GM23338 (cell line): ENCODE data around the gene KCNMA1. TPM values are rescaled to one million over a fixed set of nuclear protein-coding genes. Genes with fewer than 3 reads are reported as not detected.

ENCODE experiments used
- ATAC-seq: fragments of 200-7000 bp; cut with Tn5 transposase; 3 replicates; pipeline ENCODE4 v1.9.1; 2020
- DNase-seq: peaks from one replicate; pipeline ENCODE4 v3.0.0-alpha.2; 2015; ENCODE audit warnings: low spot score
- H2AFZ ChIP-seq: fragments of 200-600 bp; sonication (generic); 2 replicates; pipeline ENCODE4 v1.8.0; 2016; ENCODE audit warnings: antibody characterized with exemption, mild to moderate bottlenecking, moderate library complexity
- H3F3A ChIP-seq: fragments of 200-600 bp; sonication (generic); replicated peaks from 2 replicates; pipeline ENCODE4 v1.8.0; 2017; ENCODE audit warnings: antibody characterized with exemption, mixed run types, low read depth
- H3K27ac ChIP-seq: fragments of 200-600 bp; sonication (generic); 2 replicates; pipeline ENCODE4 v1.6.1; 2016; ENCODE audit warnings: low read depth
- H3K27me3 ChIP-seq: fragments of 200-600 bp; sonication (generic); 2 replicates; pipeline ENCODE4 v1.8.0; 2016; ENCODE audit warnings: mild to moderate bottlenecking, mixed run types, moderate library complexity; ENCODE audit not compliant: insufficient read depth
- H3K36me3 ChIP-seq: fragments of 200-600 bp; sonication (generic); 2 replicates; pipeline ENCODE4 v1.8.0; 2016; ENCODE audit warnings: mild to moderate bottlenecking; ENCODE audit not compliant: insufficient read depth
- H3K4me1 ChIP-seq: fragments of 200-600 bp; sonication (generic); 2 replicates; pipeline ENCODE4 v1.8.0; 2016; ENCODE audit warnings: mild to moderate bottlenecking, moderate library complexity; ENCODE audit not compliant: insufficient read depth
- H3K4me2 ChIP-seq: fragments of 200-600 bp; sonication (generic); 2 replicates; pipeline ENCODE4 v1.7.1; 2017; ENCODE audit warnings: mixed run types
- H3K4me3 ChIP-seq: fragments of 200-600 bp; sonication (generic); 2 replicates; pipeline ENCODE4 v1.6.1; 2016; ENCODE audit warnings: mixed run types
- H3K79me2 ChIP-seq: fragments of 200-600 bp; sonication (generic); replicated peaks from 2 replicates; pipeline ENCODE4 v1.8.0; 2017; ENCODE audit warnings: mild to moderate bottlenecking; ENCODE audit not compliant: insufficient read depth
- H3K9me2 ChIP-seq: fragments of 200-600 bp; sonication (generic); 2 replicates; pipeline ENCODE4 v1.8.0; 2017; ENCODE audit not compliant: insufficient read depth
- H4K20me1 ChIP-seq: fragments of 200-600 bp; sonication (generic); replicated peaks from 2 replicates; pipeline ENCODE4 v1.8.0; 2017; ENCODE audit warnings: mild to moderate bottlenecking; ENCODE audit not compliant: insufficient read depth
- H3K27ac Mint-ChIP-seq: 2 replicates; pipeline ENCODE4 v1.8.0; 2020; ENCODE audit warnings: inconsistent platforms, mild to moderate bottlenecking, moderate library complexity, mixed read lengths
- H3K27me3 Mint-ChIP-seq: 3 replicates; pipeline ENCODE4 v1.8.0; 2022; ENCODE audit warnings: low read depth, mild to moderate bottlenecking, moderate library complexity, mixed read lengths, inconsistent platforms; ENCODE audit not compliant: insufficient read depth, poor library complexity
- H3K36me3 Mint-ChIP-seq: 3 replicates; pipeline ENCODE4 v1.8.0; 2021; ENCODE audit warnings: low read depth, mild to moderate bottlenecking, inconsistent platforms, moderate library complexity, mixed read lengths
- H3K4me1 Mint-ChIP-seq: 3 replicates; pipeline ENCODE4 v1.8.0; 2020; ENCODE audit warnings: mild to moderate bottlenecking, inconsistent platforms, mixed read lengths
- H3K4me3 Mint-ChIP-seq: 3 replicates; pipeline ENCODE4 v1.8.0; 2021; ENCODE audit warnings: moderate library complexity, mild to moderate bottlenecking, inconsistent platforms, mixed read lengths
- H3K9me3 Mint-ChIP-seq: 3 replicates; pipeline ENCODE4 v1.8.0; 2020; ENCODE audit warnings: moderate library complexity, mild to moderate bottlenecking, inconsistent platforms, mixed read lengths
- EZH2 ChIP-seq: fragments of 200-600 bp; sonication (generic); IDR thresholded peaks from one replicate; pipeline ENCODE4 v1.8.0; 2017; ENCODE audit warnings: antibody characterized with exemption, mild to moderate bottlenecking, low read depth; ENCODE audit not compliant: unreplicated experiment
- EZH2phosphoT487 ChIP-seq: fragments of 200-600 bp; sonication (generic); IDR thresholded peaks from one replicate; pipeline ENCODE4 v1.8.1; 2018; ENCODE audit warnings: antibody characterized with exemption; ENCODE audit not compliant: unreplicated experiment
- NANOG ChIP-seq: IDR thresholded peaks from 2 replicates; pipeline ENCODE4 v1.6.1; 2016; ENCODE audit warnings: antibody characterized with exemption, borderline replicate concordance
- POLR2AphosphoS5 ChIP-seq: IDR thresholded peaks from 2 replicates; pipeline ENCODE4 v1.6.1; 2016; ENCODE audit warnings: antibody characterized with exemption, low read depth
- ZNF462 ChIP-seq: fragments of 250-450 bp; sonication (Bioruptor Pico); IDR thresholded peaks from 2 replicates; pipeline ENCODE4 v1.5.0; 2020; ENCODE audit warnings: mild to moderate bottlenecking, moderate library complexity
- polyA plus RNA-seq: library from polyadenylated mRNA; unstranded; fragments of >200 nt; fragmentation: Nextera tagmentation; extraction: Ambion mirVana; gene quantifications from 2 replicates; pipeline ENCODE4 v1.2.1, GENCODE V29; 2016
- total RNA-seq: library from RNA; depleted of rRNA; stranded (reverse); fragments of >200 nt; shearing (Covaris generic); gene quantifications from 2 replicates; pipeline ENCODE4 v1.2.3, GENCODE V29; 2014
- TF ChIP-seq, protein P1 (sequence below), 2 experiments: fragments of 200-600 bp in 1 of 2; sonication (generic) in 1 of 2; conservative IDR thresholded peaks; 2 replicates each; pipeline versions ENCODE4 v1.5.1 to v1.6.1; 2016 to 2017; ENCODE audit warnings: antibody characterized with exemption in 2 of 2, low read depth in 2 of 2, mild to moderate bottlenecking in 2 of 2, moderate library complexity in 1 of 2

The KCNMA1 gene
- total and polyA plus RNA-seq, 2 experiments from 2014 or later: 8.2 to 9.0 TPM

DNA sequence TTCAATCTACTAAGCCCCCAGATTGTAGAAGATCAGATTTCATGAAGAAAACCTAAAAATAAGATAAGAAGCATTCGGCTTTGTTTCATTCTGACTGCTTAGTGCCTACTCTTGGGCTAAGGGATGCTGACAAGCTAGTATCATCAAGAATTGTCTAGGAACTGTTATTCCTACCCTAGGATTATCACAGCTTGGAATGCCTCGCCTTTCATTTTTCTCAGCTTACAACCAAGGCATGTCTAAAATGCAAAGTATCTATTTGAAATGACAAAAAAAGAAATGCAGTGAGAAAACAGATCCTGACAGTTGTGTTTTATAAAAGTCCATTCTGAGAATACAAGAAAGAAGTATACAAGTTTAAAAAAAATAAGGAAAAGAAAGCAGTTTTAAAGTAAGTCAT lies 441.0 kb downstream of the KCNMA1 start (continued):
- TF ChIP-seq ZNF462 (CRISPR knock-in tag) (no peak), EZH2phosphoT487 (no peak), EZH2 (no peak), POLR2AphosphoS5 (no peak)
- TF ChIP-seq, protein P1, sequence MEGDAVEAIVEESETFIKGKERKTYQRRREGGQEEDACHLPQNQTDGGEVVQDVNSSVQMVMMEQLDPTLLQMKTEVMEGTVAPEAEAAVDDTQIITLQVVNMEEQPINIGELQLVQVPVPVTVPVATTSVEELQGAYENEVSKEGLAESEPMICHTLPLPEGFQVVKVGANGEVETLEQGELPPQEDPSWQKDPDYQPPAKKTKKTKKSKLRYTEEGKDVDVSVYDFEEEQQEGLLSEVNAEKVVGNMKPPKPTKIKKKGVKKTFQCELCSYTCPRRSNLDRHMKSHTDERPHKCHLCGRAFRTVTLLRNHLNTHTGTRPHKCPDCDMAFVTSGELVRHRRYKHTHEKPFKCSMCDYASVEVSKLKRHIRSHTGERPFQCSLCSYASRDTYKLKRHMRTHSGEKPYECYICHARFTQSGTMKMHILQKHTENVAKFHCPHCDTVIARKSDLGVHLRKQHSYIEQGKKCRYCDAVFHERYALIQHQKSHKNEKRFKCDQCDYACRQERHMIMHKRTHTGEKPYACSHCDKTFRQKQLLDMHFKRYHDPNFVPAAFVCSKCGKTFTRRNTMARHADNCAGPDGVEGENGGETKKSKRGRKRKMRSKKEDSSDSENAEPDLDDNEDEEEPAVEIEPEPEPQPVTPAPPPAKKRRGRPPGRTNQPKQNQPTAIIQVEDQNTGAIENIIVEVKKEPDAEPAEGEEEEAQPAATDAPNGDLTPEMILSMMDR (conservative IDR thresholded peaks at IDR 0.05; ENCODE audit: low read depth in 2 of 2): no peak

DNA sequence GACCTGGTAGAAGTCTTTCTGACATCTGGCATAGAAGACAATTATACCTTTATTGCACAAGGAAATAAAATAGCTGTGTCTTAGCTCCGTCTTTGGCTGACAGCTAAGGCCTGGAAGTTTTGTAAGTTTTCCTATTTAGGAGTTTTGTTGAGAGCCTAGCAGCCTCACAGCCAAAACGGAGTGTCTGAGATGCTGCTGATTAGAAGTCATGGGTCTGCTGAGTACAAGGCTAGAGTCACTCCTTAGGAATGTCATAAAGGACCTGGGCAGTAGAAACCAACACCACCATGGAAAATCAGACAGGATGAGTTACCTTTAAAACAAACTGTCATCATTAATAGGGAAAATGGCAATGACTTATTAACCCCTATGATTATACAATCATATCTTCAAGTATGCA lies 442.5 kb downstream of the KCNMA1 start:
- no peaks in the 10 kb centered on the region for H3K27me3 ChIP-seq
- H3K27me3 Mint-ChIP-seq: peaks cover 2% of the 10 kb centered on the region
- peaks cover 12% of the 10 kb centered on the region for H3K4me1 Mint-ChIP-seq
- no peak overlapping the region for H3K4me3 Mint-ChIP-seq
- DNase-seq (no peak), ATAC-seq (no peak)
- H3F3A ChIP-seq: no peaks in the 10 kb centered on the region
- no peaks in the 10 kb centered on the region for H3K9me3 Mint-ChIP-seq
- no peaks in the 10 kb centered on the region for H3K36me3 Mint-ChIP-seq
- no peaks in the 10 kb centered on the region for H3K79me2 ChIP-seq
- H2AFZ ChIP-seq: no peak overlapping the region
- no peaks in the 10 kb centered on the region; the same call in 1 of the 2 replicates for H4K20me1 ChIP-seq
- H3K27ac Mint-ChIP-seq: no peak overlapping the region
- no peak overlapping the region for H3K4me2 ChIP-seq
- no peak overlapping the region for H3K27ac ChIP-seq
- 0 out of 2 replicates have a peak, but pooled peaks cover 10% of the 10 kb centered on the region for H3K4me1 ChIP-seq
- H3K9me2 ChIP-seq: no peaks in the 10 kb centered on the region
- no peaks in the 10 kb centered on the region for H3K36me3 ChIP-seq
- H3K4me3 ChIP-seq: no peak overlapping the region
- no peak for TF ChIP-seq ZNF462 (CRISPR knock-in tag)
- no peak for TF ChIP-seq NANOG
